ENCODE data around the gene MMEL1. TPM values are rescaled to one million over a fixed set of nuclear protein-coding genes. Genes with fewer than 3 reads are reported as not detected.

The MMEL1 gene, protein sequence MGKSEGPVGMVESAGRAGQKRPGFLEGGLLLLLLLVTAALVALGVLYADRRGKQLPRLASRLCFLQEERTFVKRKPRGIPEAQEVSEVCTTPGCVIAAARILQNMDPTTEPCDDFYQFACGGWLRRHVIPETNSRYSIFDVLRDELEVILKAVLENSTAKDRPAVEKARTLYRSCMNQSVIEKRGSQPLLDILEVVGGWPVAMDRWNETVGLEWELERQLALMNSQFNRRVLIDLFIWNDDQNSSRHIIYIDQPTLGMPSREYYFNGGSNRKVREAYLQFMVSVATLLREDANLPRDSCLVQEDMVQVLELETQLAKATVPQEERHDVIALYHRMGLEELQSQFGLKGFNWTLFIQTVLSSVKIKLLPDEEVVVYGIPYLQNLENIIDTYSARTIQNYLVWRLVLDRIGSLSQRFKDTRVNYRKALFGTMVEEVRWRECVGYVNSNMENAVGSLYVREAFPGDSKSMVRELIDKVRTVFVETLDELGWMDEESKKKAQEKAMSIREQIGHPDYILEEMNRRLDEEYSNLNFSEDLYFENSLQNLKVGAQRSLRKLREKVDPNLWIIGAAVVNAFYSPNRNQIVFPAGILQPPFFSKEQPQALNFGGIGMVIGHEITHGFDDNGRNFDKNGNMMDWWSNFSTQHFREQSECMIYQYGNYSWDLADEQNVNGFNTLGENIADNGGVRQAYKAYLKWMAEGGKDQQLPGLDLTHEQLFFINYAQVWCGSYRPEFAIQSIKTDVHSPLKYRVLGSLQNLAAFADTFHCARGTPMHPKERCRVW
- under 0.01 TPM in 1 of 2 replicates, not detected in the other for total RNA-seq

GRCh38 chr1:2632561-2633361 lies at the start of gene MMEL1:
Gene MMEL1 (minus strand): TSS chr1:2633016. CDS start chr1:2629484, 3,532 bp downstream.

GRCh38 chr1:2586154-2587070 lies 46.4 kb downstream of the MMEL1 start, which contains the start of gene PRXL2B:
Gene PRXL2B (plus strand): TSS chr1:2586777. CDS start chr1:2586886, 109 bp downstream.

DNA sequence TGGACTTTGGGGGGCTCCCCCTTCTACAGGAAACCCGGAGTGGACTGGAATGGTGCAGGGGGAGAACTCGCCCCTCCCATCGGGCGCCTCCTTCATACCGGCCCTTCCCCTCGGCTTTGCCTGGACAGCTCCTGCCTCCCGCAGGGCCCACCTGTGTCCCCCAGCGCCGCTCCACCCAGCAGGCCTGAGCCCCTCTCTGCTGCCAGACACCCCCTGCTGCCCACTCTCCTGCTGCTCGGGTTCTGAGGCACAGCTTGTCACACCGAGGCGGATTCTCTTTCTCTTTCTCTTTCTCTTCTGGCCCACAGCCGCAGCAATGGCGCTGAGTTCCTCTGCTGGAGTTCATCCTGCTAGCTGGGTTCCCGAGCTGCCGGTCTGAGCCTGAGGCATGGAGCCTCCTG lies 76.5 kb downstream of the MMEL1 start, which contains the start of gene TNFRSF14:
Gene TNFRSF14, plus strand, starts transcription at position 95 of the 401 bp plus-strand sequence. Its CDS starts 294 bp downstream, at position 389.

Other genes with a start within 250 kb of the MMEL1 start
- 8.6 and 10.4 TPM in 2 replicates for gene MORN1, start 241.5 kb downstream of the MMEL1 start, total RNA-seq
- gene RER1, start 241.2 kb downstream of the MMEL1 start, total RNA-seq = 90.5 and 126 TPM in 2 replicates
- 27.9 and 28.0 TPM in 2 replicates for gene PEX10, start 220.5 kb downstream of the MMEL1 start, total RNA-seq
- under 0.01 and 0.38 TPM in 2 replicates for gene PLCH2, start 156.7 kb downstream of the MMEL1 start, total RNA-seq
- 21.4 and 26.6 TPM in 2 replicates for gene PANK4, start 106.4 kb downstream of the MMEL1 start, total RNA-seq
- gene HES5, start 102.8 kb downstream of the MMEL1 start, total RNA-seq = 0.28 TPM in 1 of 2 replicates, not detected in the other
- 10.9 and 45.9 TPM in 2 replicates for gene TNFRSF14, start 76.6 kb downstream of the MMEL1 start, total RNA-seq
- 11.0 and 13.8 TPM in 2 replicates for gene PRXL2B, start 46.2 kb downstream of the MMEL1 start, total RNA-seq
- under 0.01 and 0.28 TPM in 2 replicates for gene TTC34, start 168.7 kb upstream of the MMEL1 start, total RNA-seq